Suprapubic skin (tissue), 4 donors: ENCODE results near the gene FRMD4A. TPM values are rescaled to one million over a fixed set of nuclear protein-coding genes. Genes with fewer than 3 reads are reported as not detected.

ENCODE experiments used
- DNase-seq, 2 donors: peaks; one replicate each; pipeline ENCODE4 v3.0.0-alpha.2; 2019; ENCODE audit warnings: low spot score in 2 of 2
- H3K27ac ChIP-seq: fragments of 200-600 bp; sonication (generic); one replicate; pipeline ENCODE4 v1.5.1; 2019
- H3K27me3 ChIP-seq: fragments of 200-600 bp; sonication (generic); one replicate; pipeline ENCODE4 v1.5.1; 2019
- H3K36me3 ChIP-seq: fragments of 200-600 bp; sonication (generic); one replicate; pipeline ENCODE4 v1.5.1; 2019
- H3K4me1 ChIP-seq: fragments of 200-600 bp; sonication (generic); one replicate; pipeline ENCODE4 v1.5.1; 2019
- H3K4me3 ChIP-seq: fragments of 200-600 bp; sonication (generic); one replicate; pipeline ENCODE4 v1.5.1; 2019; ENCODE audit warnings: mild to moderate bottlenecking
- H3K9me3 ChIP-seq: fragments of 200-600 bp; sonication (generic); one replicate; pipeline ENCODE4 v1.5.1; 2019
- EP300 ChIP-seq: sonication (generic); formaldehyde crosslinking; IDR thresholded peaks from one replicate; pipeline ENCODE4 v1.6.1; 2017; ENCODE audit warnings: antibody characterized with exemption
- POLR2A ChIP-seq, 2 donors: fragments of 450-650 bp; IDR thresholded peaks; one replicate each; pipeline ENCODE4 v1.6.1; 2017; ENCODE audit warnings: antibody characterized with exemption in 2 of 2, mild to moderate bottlenecking in 2 of 2, moderate library complexity in 2 of 2
- POLR2AphosphoS5 ChIP-seq, 3 donors: sonication (generic); formaldehyde crosslinking; IDR thresholded peaks; one replicate each; pipeline ENCODE4 v1.6.1; 2017; ENCODE audit warnings: antibody characterized with exemption in 3 of 3
- WGBS: methylation state at CpG from one replicate; pipeline ENCODE4 v1.1.5; 2018; 5-methylcytosine and 5-hydroxymethylcytosine counted together
- total RNA-seq, 4 donors: library from RNA; depleted of rRNA; stranded (reverse); fragments of >200 nt; gene quantifications; one replicate each; pipeline ENCODE4 v1.1.0, GENCODE V29; 2016
- TF ChIP-seq, protein P1 (sequence below), 2 donors: fragments of 200-600 bp in 1 of 2; fragments of 450-650 bp in 1 of 2; sonication (generic) in 1 of 2; IDR thresholded peaks; one replicate each; pipeline ENCODE4 v1.5.1; 2016 to 2019; ENCODE audit warnings: antibody characterized with exemption in 2 of 2, mild to moderate bottlenecking in 1 of 2, moderate library complexity in 1 of 2

Gene FRMD4A
- total RNA-seq, 4 donors from 2014 or later = 27.4 to 86.3 (median 58.0) TPM

DNA sequence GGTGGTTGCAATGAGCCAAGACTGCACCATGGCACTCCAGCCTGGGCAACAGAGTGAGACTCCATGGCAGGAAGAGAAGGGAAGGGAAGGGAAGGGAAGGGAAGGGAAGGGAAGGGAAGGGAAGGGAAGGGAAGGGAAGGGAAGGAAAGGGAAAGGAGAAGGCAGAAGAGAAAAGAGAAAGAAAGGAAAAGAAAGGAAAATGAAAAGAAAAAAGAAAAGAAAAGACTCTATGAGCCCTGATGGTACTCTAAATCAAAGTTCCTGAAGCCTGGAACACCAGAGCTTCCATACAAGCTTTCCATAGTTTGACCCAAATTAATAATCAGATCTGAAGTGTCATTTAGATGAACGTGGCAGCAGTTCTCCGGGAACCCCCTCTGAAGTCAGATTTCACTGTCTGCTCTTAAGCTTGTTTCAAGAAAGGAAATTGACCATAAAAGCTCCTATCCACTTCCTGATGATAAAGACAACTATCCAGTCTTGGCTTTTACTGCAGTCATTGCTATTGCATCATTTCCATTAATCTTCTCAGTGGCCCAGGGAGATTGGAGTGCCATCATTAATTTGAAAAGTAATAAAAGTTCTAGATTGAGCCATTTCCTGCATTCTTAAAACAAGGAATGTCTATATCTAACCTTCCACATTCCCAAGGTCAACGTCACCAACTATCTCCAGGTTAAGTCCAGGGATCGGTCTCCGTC, 44.2 kb upstream of the FRMD4A start:
- Histone ChIP-seq H3K4me3 (no peak overlapping the region), H3K4me1 (no peaks in the 10 kb centered on the region), H3K36me3 (no peaks in the 10 kb centered on the region), H3K9me3 (no peaks in the 10 kb centered on the region), H3K27me3 (peaks cover 10% of the 10 kb centered on the region), H3K27ac (no peak overlapping the region)
- DNase-seq = no peak
- 69% methylated on average over 5 of the region's 5 CpGs for WGBS
- TF ChIP-seq, protein P1, sequence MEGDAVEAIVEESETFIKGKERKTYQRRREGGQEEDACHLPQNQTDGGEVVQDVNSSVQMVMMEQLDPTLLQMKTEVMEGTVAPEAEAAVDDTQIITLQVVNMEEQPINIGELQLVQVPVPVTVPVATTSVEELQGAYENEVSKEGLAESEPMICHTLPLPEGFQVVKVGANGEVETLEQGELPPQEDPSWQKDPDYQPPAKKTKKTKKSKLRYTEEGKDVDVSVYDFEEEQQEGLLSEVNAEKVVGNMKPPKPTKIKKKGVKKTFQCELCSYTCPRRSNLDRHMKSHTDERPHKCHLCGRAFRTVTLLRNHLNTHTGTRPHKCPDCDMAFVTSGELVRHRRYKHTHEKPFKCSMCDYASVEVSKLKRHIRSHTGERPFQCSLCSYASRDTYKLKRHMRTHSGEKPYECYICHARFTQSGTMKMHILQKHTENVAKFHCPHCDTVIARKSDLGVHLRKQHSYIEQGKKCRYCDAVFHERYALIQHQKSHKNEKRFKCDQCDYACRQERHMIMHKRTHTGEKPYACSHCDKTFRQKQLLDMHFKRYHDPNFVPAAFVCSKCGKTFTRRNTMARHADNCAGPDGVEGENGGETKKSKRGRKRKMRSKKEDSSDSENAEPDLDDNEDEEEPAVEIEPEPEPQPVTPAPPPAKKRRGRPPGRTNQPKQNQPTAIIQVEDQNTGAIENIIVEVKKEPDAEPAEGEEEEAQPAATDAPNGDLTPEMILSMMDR (IDR thresholded peaks at IDR 0.05) = no peak
- TF ChIP-seq POLR2AphosphoS5 (IDR thresholded peaks at IDR 0.05) (no peak), EP300 (no peak), POLR2A (IDR thresholded peaks at IDR 0.05) (no peak)

DNA sequence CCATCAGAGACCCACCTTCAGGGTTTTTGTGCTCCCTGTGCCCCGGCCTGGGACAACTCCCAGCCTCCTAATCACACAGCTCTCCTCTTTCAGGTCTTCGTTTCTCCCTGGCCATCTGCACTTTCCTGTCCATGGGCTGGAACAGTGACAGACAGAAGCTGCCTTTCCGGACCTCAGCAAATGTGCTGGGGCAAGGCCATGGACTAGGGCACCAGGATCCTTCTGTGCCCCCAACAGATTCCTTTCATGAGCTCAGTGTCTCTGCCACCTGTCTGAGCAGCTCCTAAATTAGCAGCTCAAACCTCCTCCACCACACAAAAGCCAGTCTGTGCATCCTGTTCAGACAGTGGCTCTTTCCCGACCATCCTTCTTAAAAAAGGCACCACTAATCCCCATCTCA, 41.9 kb upstream of the FRMD4A start:
- Histone ChIP-seq H3K4me3 (no peak overlapping the region), H3K36me3 (no peaks in the 10 kb centered on the region), H3K9me3 (no peaks in the 10 kb centered on the region), H3K4me1 (no peaks in the 10 kb centered on the region), H3K27me3 (peaks cover 6% of the 10 kb centered on the region), H3K27ac (no peak overlapping the region)
- TF ChIP-seq EP300 (no peak), POLR2A (IDR thresholded peaks at IDR 0.05) (no peak), POLR2AphosphoS5 (IDR thresholded peaks at IDR 0.05) (no peak)
- TF ChIP-seq, protein P1 (IDR thresholded peaks at IDR 0.05) = no peak
- DNase-seq = no peak
- 91% methylated on average over 4 of the region's 4 CpGs for WGBS

DNA sequence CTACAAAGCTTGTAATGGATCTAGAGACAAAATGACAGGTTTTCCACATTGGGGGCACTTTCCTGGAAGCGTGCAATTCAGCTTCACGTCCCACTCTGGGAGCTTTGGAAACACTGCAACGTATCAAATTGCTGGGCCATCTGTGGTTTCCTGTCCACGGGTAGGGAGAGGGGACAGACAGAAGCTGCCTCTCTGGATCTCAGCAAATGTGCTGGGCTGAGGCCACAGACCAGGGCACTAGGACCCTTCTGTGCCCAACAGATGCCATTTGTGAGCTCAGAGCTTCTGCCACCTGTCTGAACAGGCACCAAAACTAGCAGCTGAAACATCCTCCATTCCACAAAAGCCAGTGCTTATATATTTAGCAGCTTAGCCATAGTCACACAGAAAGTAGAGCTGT, 40.9 kb upstream of the FRMD4A start:
- no peak for TF ChIP-seq POLR2AphosphoS5 (IDR thresholded peaks at IDR 0.05)
- no peak for TF ChIP-seq EP300
- TF ChIP-seq, protein P1 (IDR thresholded peaks at IDR 0.05) = no peak
- TF ChIP-seq POLR2A (IDR thresholded peaks at IDR 0.05) = no peak
- no peaks in the 10 kb centered on the region for H3K4me1 ChIP-seq
- WGBS = 86% methylated on average over 4 of the region's 4 CpGs

GRCh38 chr10:14370894-14371293, 40.2 kb upstream of the FRMD4A start:
- 90% methylated on average over 5 of the region's 5 CpGs for WGBS
- no peak overlapping the region for H3K4me3 ChIP-seq

More for the DNA sequence above, 40.9 kb upstream of the FRMD4A start:
- no peaks in the 10 kb centered on the region for H3K36me3 ChIP-seq
- H3K27me3 ChIP-seq = peaks cover 6% of the 10 kb centered on the region
- H3K9me3 ChIP-seq = no peaks in the 10 kb centered on the region
- no peak for DNase-seq
- no peak overlapping the region for H3K27ac ChIP-seq
- no peak overlapping the region for H3K4me3 ChIP-seq

DNA sequence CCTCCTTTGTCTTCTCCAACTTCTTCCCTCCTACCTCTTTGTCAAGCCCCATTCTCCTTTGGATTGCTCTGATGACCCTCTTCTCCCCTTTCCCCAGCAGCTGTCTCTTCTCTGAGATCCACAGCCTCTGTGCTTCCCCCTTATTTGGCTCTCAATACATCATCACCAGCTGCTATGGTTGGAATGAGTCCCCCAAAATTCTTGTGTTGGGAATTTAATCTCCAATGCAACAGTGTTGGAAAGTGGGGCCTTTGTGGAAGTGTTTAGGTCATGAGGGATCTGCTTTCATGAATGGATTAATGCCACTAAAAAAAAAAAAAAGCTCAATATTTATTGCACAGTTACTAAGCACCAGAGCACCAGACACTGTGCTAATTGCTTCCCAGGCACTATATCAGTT, 39.2 kb upstream of the FRMD4A start:
- no peaks in the 10 kb centered on the region for H3K9me3 ChIP-seq
- no peaks in the 10 kb centered on the region for H3K36me3 ChIP-seq
- no peak for DNase-seq
- H3K4me3 ChIP-seq = no peak overlapping the region
- H3K4me1 ChIP-seq = no peaks in the 10 kb centered on the region
- H3K27me3 ChIP-seq = peaks cover 6% of the 10 kb centered on the region
- TF ChIP-seq POLR2A (IDR thresholded peaks at IDR 0.05) (no peak), POLR2AphosphoS5 (IDR thresholded peaks at IDR 0.05) (no peak), EP300 (no peak)
- no peak overlapping the region for H3K27ac ChIP-seq

More at GRCh38 chr10:14370894-14371293, 40.2 kb upstream of the FRMD4A start:
- no peaks in the 10 kb centered on the region for H3K9me3 ChIP-seq
- no peaks in the 10 kb centered on the region for H3K36me3 ChIP-seq
- TF ChIP-seq, protein P1 (IDR thresholded peaks at IDR 0.05) = no peak
- TF ChIP-seq POLR2AphosphoS5 (IDR thresholded peaks at IDR 0.05) (no peak), EP300 (no peak), POLR2A (IDR thresholded peaks at IDR 0.05) (no peak)
- no peaks in the 10 kb centered on the region for H3K4me1 ChIP-seq
- peaks cover 6% of the 10 kb centered on the region for H3K27me3 ChIP-seq
- H3K27ac ChIP-seq = no peak overlapping the region
- DNase-seq = no peak

DNA sequence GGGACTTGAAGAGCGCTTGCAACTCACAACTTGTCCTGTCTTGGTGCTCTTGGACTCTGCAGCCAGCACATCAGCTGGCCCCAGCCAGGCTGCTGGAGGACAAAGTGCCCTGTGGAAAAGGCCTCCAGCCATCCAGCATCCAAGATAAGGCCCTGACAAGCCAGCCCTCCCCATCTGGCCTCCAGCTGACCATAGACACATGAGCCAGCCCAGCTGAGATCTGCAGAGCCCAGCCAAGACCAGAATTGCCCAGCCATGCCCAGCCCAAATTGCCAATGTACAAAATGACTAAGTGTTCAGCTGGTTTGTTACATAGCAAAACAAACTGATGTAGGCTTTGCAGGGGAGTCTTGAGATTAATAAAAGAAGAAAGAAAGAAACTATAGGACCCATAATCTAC, 36.0 kb upstream of the FRMD4A start:
- Histone ChIP-seq H3K27ac (no peak overlapping the region), H3K27me3 (peaks cover 8% of the 10 kb centered on the region), H3K36me3 (no peaks in the 10 kb centered on the region), H3K9me3 (no peaks in the 10 kb centered on the region), H3K4me3 (no peak overlapping the region), H3K4me1 (no peaks in the 10 kb centered on the region)
- WGBS = 83% methylated on average over 1 of the region's 1 CpG
- no peak for DNase-seq
- no peak for TF ChIP-seq EP300
- no peak for TF ChIP-seq POLR2A (IDR thresholded peaks at IDR 0.05)
- TF ChIP-seq, protein P1 (IDR thresholded peaks at IDR 0.05) = no peak
- no peak for TF ChIP-seq POLR2AphosphoS5 (IDR thresholded peaks at IDR 0.05)
